Fibroblast of skin of right biceps (primary cell): ENCODE data around the gene VOPP1.
A peak's percentile ranks its signal among the peaks of the same experiment; 100 is the strongest.
"Not testable (repeated sequence)": the region's sequence is repeated elsewhere in the genome, so short reads cannot be mapped to it uniquely, and the experiment has no call there.

ENCODE experiments used
- DNase-seq: peaks from one replicate; pipeline ENCODE4 v3.0.0-alpha.2; 2013

VOPP1 gene, protein sequence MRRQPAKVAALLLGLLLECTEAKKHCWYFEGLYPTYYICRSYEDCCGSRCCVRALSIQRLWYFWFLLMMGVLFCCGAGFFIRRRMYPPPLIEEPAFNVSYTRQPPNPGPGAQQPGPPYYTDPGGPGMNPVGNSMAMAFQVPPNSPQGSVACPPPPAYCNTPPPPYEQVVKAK

DNA sequence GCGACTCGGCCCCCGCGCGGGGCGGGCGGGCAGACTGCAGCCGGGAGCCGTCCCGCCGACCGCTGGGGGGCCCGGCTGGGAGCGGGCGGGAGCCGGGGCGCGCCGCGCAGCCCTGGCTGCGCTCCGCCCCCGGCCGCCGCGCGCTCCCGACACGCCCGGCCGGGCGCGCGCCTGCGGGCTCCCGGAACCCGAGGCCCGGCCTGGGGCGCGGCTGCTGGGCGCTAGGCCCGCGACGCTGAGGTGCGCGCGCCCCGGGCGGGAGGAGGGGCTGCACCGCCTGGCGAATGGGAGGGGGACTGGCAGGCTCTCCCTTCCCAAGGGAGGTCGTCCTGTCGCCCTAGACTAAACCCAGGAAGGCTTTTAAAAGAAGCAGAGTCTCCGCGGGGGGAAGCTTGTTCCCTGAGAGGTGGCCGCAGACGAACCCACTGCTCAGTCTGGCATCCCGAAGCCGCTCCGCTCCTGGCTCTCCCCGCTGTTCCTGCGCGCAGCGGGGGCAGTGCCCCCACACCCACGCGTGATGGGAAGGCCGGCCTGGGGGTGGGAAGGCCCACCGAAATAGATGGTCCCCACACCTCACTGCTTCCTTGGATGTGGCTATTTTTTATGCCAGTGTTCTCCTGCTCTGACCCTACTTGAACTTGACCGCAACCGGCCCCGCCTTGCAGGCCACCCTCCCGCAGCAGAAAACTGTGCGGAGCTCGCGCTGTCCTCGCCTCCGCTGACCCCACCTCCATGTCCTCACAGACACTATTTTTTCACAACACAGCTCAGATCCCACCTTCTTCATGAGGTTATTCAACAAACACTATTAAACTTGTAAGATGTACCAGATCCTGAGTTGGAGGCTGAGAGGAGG lies at the start of gene VOPP1:
TSS of gene VOPP1 (minus strand) at position 125 of the 856 bp plus-strand sequence. CDS start 178 bp downstream, outside the sequence.
- DNase-seq: peak; percentile 84

DNA sequence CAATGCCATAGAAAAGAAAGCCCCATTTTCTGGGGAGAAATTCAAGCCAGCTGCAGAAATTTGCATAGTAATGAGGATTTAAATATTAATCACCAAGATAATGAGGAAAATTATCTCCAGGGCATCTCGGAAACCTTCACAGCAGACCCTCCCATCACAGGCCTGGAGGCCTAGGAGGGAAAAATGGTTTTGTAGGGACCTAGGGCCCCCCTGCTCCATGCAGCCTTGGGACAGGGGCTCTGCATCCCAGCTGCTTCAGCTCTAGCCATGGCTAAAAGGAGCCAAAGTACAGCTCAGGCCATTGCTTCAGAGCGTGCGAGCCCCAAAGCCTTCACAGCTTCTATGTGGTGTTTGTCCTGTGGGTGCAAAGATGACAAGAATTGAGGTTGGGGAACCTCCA lies 46.6 kb upstream of the VOPP1 start:
- DNase-seq: no peak

DNA sequence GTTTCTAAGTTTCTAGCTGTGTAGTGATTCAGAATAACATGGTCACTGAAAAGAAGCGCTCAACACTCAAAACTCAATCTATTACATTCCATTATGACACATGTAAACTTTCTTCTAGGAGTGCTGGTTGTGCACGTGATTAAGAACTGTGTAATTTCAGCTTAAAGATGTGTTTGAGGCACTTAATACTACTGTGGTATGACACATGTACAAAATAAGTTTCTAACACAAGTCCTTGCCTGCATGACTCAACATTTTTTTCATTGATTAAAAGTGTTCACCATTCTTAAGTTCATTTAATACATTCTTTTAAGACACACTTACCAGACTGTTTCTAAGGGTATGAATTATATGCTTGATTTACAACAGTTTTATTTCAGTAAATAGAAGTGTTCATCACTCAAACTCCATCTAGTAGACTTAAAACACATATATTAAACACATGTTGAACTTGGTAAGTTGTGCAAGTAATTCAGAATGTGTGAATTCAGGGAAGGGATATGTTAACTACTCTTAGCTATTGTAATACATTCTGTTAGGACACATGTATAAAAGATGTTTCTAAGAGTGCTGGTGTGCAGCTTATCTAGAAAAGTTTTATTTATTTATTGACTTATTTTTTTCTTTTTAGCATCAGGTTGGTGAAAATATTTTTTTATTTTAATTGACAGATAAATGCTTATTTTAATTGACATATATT lies 42.2 kb upstream of the VOPP1 start:
- DNase-seq: not testable (repeated sequence)

DNA sequence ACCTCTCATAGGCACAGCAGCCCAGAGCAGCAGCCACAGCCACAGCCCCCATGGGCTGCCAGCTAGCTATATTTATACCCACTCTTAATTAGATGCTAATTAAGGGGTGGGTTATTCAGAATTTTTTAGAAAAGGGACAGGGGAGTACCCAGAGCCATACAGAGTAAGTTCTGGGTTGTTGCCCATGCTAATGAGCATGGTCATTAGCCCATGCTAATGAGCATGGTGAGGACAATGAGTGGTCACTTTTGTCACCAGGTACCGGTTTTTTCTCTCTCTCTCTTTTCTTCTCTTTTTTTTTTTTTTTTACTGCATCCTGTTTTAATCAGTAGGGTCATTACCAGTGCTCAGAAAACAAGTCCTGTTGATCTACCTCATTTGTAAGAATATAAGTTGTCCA lies 37.4 kb upstream of the VOPP1 start:
- DNase-seq: not testable (repeated sequence)

DNA sequence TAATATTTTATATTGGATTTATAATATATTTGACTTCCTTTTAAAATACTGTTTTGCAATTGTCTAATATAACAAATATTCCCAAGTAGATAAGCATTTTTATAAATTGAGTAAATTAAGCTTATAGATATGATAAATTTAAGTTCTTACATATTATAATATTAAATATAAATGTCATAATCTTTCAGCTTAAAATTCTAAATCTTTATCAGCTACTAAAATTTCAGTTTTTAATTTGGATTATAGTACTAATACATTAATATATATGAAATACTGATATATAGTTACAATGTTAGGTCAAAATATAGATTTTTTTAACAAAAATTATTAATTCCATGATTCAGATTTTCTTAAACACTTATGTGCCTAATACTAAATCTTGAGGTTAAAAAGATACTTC lies 33.4 kb upstream of the VOPP1 start:
- not testable (repeated sequence) for DNase-seq

DNA sequence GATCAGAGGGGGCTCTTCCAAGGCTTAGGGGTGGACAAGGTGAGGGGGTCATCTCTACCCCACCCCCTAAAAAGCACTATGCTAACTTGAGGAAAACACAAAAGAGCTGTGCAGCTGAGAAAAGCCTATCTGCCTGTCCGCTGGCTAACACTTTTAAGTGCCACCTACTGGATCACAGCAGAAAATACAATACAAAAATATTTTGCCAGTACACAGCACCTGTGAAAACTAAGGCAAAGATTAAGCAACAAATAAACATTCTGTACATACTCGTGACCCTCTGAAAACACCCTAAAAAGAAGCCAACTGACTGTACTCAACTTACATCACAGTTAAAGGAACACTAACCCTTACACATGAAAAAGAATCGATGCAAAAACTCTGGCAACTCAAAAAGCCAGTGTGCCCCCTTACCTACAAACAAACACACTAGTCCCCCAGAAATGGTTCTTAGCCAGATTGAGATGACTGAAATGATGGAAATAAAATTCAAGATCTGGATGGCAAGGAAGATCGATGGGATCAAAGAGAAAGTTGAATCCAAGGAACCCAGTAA lies 25.7 kb upstream of the VOPP1 start:
- DNase-seq: peak; percentile 14

DNA sequence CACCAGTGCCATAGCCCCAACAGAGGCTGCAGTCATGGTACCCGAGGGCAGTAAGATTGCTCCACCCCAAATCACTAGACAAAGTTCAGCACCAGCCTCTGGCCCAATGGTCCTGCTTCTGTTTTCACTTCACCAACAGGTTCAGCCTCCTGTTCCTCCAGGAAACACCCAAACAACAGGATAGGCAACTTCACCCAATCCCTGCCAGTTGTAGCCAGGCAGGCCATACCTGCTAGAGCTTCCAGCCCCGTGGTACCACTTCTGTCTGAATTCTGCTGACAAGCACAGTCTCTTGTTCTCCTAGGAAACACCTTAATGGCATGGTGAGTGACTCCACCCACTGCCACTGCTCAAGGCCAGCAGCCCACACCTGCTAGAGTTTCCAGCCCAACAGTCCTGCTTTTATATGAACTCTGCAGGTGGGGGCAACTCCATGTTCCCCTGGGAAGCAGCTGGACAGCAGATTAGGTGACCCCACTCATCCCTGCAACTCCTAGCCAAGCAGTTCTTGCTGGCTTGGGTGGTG lies 25.0 kb upstream of the VOPP1 start:
- DNase-seq: not testable (repeated sequence)

DNA sequence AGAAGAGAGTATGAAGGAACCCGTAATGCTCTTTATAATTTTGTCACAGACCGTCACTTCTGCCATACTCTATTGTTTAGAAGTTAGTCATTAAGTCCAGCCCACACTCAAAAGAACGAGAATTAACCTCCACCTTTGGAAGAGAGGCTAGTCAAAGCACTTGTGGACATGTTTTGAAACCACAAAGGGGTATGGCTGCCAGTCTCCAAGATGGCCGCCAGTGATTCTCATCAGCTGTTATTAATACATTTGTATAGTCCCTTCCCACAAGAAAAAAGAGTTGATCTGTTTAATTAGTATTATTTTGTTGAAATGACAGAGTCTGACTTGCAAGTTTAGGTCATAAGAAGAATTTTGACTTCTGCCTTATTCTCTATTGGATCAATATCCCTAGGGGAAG lies 23.2 kb upstream of the VOPP1 start:
- no peak for DNase-seq

DNA sequence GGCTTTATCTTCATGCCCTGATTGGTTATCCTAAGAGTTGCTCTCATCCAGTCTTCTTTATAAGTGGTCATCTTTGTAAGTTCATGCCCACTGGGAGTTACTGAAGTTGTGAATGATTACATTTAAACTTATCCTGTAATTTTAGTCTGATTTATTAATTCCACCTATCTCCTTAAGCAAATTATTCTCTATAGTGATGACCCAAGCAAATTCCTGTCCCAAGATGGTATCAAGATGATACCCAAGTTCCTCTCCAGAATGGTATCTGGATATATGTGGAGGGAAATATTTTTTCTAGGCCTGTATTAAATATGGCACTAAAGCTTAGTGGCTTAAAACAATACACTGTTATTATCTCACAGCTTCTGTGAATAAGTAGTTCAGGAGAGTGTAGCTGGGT lies 22.6 kb upstream of the VOPP1 start:
- DNase-seq: no peak

DNA sequence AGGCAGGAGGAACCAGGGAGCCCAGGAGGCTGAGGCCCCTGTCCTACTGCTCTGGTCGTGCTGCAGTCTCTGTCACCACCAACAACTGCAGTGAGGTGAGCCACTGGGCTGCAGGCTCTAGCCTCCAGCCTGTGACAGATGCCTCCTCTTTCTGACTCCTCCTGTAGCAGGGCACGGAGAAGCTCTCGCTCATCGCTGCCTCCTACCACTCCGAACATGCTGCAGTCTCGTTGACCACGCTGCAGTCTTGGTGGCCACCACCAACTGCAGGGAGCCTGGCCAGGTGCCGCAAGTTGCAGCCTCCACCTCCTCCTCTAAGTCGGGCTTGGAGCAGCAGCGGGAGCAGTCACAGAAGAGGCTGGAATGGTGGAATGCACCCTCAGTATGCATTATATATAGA lies 22.1 kb upstream of the VOPP1 start:
- no peak for DNase-seq

DNA sequence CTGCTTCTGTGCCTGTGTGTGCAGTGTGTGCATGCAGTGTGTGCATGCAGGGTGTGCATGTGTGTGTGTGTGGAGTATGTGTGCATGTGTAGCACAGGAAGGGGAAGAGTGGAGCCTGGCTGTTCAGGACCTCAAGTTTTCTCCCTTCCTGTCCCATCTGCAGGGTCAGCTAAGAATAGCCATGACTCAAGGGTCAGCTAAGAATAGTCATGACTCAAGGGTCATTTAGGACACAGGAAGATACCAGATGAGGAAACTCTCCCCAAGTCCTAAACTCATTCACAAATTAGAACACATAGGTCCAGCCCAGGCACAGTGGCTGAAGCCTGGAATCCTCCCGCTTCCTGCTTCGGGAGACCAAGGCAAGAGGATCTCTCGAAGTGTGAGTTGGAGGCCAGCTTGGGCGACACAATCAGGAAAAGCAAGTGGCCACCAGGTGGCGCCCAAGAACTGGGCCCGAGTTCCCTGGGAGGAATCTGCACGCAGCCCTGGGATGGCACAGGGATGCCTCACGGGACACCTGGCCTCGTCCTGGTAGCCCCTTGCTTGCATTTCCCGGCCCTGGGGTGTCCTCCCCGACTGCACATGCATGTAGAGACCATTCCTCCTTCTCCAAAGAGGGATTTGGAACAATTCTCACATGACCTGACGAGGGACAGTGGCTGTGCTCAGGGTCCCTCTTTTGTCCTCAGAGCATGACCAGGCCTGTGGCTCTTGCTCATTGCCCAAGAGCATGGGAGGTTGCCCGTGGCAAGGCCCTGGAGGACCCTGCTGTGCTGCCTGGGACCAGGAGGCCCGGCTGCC lies 21.4 kb upstream of the VOPP1 start:
- DNase-seq: peak; percentile 46

DNA sequence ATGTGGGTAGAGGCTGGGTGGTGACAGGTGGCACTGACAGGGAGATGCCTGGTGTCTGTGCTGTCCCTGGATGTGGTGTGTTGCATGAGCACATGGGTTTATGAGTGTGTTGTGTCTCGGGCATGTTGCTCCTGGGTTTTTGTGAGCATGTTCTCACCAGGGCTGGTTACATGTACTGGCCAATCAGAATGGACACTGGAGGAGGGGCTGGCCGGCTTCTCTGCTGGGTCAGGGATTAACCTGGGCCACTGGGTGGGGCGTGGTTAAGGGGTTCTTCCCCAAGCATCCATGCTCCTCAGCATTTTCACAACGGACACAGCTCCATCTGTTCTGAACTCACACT lies 20.8 kb upstream of the VOPP1 start:
- no peak for DNase-seq

DNA sequence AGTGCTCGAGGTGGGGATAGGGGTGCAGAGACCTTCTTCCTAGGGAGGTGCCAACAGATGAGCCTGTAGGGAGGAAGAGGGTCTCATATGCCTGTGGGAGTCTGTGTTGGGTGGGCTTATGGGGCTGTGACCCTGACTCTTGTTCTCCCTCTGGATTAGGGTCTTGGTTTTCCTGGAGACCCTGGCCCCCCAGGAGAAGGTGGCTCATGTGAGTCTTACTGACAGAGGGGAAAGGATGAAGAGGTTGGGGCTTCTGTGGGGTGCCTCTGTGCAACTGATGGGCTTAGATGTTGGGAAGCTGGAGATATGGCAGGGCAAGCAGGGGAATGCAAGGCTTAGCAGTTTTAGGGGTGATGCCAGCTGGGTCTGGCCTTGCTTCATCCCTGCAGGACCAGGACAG lies 20.2 kb upstream of the VOPP1 start:
- no peak for DNase-seq

DNA sequence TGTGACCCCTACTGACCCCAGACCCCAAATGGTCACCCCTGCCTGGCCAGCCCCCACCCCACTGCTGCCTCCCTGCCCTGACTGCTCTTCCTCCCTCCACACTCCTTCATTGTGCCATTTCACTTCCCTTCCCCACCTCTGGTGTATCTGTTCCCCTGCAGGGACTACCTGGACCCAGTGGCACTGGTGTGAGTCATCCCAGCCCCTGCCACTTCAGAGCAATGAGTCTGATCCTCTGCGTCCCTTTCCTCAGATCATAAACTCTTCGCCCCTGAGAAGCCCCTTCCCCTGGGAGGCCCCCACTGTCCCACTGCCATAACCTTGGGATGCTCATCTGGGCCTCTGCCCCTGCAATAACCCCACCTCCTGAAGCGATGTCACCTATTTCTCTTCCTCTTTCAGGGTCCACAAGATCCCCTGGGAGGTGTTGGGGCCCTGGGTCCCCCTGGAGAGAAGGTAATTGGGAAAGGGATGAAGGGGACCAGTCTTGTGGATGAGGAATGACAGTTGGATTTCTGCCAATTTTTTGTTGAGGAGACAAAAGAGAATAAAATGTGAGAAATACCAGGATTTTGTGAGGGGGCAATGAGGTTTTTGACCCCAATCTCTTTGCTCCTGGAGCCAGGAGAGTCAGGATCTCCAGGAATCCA lies 19.1 kb upstream of the VOPP1 start:
- no peak for DNase-seq

DNA sequence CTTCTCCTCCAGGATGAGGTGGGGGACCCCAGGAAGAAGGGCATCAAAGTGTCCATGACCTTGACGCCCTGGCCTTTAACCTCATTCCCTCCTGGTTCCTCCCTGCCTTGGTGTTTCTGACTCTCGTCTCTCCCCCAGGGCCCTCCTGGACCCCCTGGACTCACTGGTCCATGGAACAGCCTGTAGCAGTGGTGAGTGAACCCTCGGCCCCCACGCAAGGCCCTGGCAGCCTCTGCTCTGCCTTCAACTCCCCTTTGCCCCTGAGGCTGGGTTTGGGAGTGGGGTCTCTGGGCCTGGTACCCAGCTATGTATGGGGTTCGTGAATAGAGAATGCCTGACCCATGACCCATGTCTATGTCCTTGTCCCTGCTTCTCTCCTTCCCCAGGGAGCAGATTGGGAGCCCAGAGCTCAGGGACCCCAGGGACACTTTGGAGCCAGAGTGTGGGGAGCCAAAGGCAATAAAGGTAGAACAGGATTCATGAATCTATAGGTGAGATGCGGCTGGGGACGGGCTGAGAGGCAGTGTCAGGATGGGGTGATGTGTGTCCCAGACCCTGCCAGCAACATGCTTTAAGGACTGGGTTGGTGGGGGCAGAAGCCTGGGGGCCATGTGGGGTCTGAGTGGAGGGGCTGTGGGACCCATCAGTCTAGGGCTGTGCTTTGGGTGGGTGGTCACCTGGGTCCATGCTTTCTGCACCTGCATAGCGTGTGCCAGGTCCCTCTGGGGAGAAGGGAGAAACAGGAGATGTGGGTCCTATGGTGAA lies 18.4 kb upstream of the VOPP1 start:
- DNase-seq: no peak

DNA sequence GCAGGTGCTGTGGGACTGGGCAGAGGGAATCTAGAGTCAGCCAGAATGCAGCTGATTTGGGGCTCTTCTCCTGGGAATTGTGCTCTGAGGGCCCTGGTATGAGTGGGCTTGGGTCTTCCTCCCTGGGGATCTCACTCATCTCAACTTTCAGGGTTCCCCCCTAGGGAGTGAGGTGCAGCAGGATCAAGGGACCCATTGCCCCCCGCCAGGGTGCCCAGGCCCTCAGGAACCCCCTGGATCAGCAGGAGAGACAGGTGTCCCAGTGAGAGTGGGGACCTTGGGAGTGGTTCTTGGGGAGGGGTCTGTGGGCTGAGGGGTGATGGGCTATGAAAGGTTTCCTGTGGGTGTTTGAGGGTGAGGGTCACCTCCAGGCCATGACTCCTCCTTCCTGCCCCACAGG lies 17.6 kb upstream of the VOPP1 start:
- no peak for DNase-seq

DNA sequence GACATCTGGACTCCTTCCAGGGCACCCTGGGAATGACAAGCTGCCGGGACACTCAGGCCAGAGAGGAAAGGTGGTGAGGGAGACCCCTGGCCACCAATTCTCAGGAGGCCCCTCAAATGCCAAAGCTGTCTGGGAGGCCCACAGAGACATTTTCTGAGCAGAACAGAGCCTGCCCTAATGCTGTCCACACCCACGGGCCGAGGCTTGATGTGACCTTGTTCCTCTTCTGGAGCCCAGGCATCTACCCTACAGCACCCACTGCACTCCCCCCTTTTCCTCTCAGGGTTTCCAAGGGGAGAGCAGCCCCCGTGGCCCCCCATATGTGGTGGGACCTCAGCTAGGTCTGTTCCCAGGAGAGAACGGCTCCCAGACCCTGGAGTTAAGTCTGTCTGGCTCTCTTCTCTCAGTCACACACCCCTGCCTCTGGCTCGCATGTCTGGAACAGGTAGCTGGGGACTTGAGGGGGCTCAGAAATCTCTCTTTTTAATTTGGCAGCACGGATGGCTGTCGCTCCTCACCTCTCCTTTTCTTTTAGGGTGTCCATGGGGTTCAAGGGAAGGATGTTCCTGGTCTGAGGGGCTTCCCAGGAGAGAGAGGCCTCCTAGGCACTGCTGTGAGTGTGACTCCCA lies 16.8 kb upstream of the VOPP1 start:
- no peak for DNase-seq

DNA sequence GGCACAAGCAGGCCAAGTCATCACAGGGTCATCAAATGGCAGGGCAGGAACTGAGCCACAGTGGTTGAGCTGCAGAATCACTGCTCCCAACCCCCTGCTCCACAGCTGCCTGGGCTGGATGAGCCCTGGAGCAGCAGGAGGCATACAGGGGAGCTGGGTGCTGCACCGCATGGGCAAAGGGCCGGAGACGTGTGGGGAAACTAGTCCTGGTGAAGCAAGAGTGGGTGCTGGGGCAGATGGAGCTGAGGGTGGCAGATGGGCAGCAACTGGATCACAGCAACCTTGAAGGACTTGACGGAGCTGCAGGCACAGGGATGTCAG lies 16.0 kb upstream of the VOPP1 start:
- DNase-seq: no peak

DNA sequence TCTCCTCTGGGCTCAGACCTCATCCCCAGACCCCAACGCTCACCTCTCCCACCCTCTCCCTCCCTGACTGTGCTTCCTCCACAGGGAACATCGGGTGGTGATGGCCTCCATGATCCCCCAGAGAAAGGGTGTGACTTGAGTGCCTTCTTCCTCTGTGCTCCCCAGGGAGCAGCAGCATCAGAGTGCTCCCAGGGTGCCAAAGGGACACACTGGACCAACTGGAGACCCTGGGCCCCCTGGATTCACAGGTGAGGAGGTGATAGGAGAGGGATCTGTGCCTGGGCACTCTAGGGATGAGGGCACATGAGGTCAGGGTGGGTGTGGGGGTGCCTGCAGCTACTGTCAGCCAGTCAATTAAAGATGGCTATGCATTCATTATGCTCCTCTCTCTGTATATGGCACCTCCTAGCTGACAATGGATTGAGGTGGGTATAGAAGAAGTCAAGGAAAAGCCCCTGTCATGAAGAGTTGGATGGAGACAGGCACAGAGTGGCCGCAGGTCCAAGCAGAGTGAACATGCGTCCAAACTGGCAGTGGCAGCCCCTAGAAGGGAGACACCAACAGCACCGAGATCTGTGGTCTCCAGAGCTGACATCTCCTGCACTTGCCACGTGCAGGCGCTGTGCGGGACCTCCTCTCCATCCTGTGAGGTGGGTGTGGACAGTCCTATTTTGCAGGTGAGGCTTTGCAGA lies 15.5 kb upstream of the VOPP1 start:
- no peak for DNase-seq

DNA sequence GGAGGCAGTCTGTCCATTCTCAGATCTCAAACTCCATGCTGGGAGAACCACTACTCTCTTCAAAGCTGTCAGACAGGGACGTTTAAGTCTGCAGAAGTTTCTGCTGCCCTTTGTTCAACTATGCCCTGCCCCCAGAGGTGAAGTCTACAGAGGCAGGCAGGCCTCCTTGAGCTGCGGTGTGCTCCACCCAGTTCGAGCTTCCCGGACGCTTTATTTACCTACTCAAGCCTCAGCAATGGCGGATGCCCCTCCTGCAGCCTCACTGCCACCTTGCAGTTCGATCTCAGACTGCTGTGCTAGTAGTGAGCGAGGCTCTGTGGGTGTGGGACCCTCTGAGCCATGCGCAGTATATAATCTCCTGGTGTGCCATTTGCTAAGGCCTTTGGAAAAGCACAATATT lies 10.4 kb upstream of the VOPP1 start:
- not testable (repeated sequence) for DNase-seq
